Aorta (tissue), 5 donors: ENCODE results near the gene TEX2. TPM values are rescaled to one million over a fixed set of nuclear protein-coding genes. Genes with fewer than 3 reads are reported as not detected.

ENCODE experiments used
- ATAC-seq: fragments of 200-7000 bp; cut with Tn5 transposase; one replicate; pipeline ENCODE4 v1.9.1; 2022; ENCODE audit warnings: moderate library complexity; ENCODE audit not compliant: low FRiP score
- DNase-seq, 2 donors: peaks; one replicate each; pipeline ENCODE4 v3.0.0-alpha.2; 2020
- H3K27ac ChIP-seq, 2 donors: one replicate each; pipeline ENCODE4 v1.5.1; 2013; ENCODE audit warnings: low read length in 2 of 2, mild to moderate bottlenecking in 2 of 2, moderate library complexity in 2 of 2, control low read depth in 1 of 2, inconsistent platforms in 1 of 2, low read depth in 1 of 2
- H3K27me3 ChIP-seq, 2 donors: one replicate each; pipeline ENCODE4 v1.6.1; 2013; ENCODE audit warnings: control low read depth in 1 of 2, low read length in 1 of 2, mild to moderate bottlenecking in 1 of 2, moderate library complexity in 1 of 2; ENCODE audit not compliant: insufficient read depth in 2 of 2, control insufficient read depth in 1 of 2
- H3K36me3 ChIP-seq, 2 donors: one replicate each; pipeline ENCODE4 v1.6.1; 2013; ENCODE audit warnings: control low read depth in 1 of 2, low read length in 1 of 2, mild to moderate bottlenecking in 1 of 2; ENCODE audit not compliant: insufficient read depth in 2 of 2, control insufficient read depth in 1 of 2
- H3K4me1 ChIP-seq, 2 donors: one replicate each; pipeline ENCODE4 v1.6.1; 2013; ENCODE audit warnings: low read length in 2 of 2, control low read depth in 1 of 2, mild to moderate bottlenecking in 1 of 2, moderate library complexity in 1 of 2; ENCODE audit not compliant: insufficient read depth in 2 of 2, control insufficient read depth in 1 of 2
- H3K4me3 ChIP-seq, 2 donors: one replicate each; pipeline ENCODE4 v1.5.1; 2013; ENCODE audit warnings: low read length in 2 of 2, control low read depth in 1 of 2, mild to moderate bottlenecking in 1 of 2
- H3K9me3 ChIP-seq: one replicate; pipeline ENCODE4 v1.6.1; 2013; ENCODE audit warnings: mild to moderate bottlenecking, low read length; ENCODE audit not compliant: control insufficient read depth
- WGBS, 2 donors: extraction: QIAGEN DNeasy Blood & Tissue Kit; methylation state at CpG; one replicate each; pipeline ENCODE4 v1.1.7; 2013; 5-methylcytosine and 5-hydroxymethylcytosine counted together
- intact Hi-C, 2 donors: fragments of 100-400 bp; cut with DNase I; formaldehyde crosslinking; loops; one replicate each; pipeline versions ENCODE4 v1.14.2 to v1.15.0; 2022
- polyA plus RNA-seq, 2 donors: library from polyadenylated mRNA; stranded (reverse); fragments of 200-250 nt; gene quantifications; one replicate each; pipeline ENCODE4 v1.2.3, GENCODE V29; 2013
- total RNA-seq, 2 donors: library from RNA; stranded (reverse); fragmentation: NEBNext Ultra II Directional; extraction: Animal tissue kit (Norgen Biotek cat#: 25700); gene quantifications; one replicate each; pipeline ENCODE4 v1.2.1, GENCODE V29; 2021
- donor health status: healthy with polysubstance abuse.
- donor health status: Bipolar disorder and iron deficiency.
- donor health status: DM: no; HTN: no; CAD: no.
- donor health status: DM: no; HTN: no; CAD: no.
- donor health status: DM: yes; HTN: yes; CAD: no.

Gene TEX2
- total and polyA plus RNA-seq, 4 donors = 10.9 to 29.4 (median 24.2) TPM

GRCh38 chr17:64202683-64203344, 60.2 kb downstream of the TEX2 start:
- ATAC-seq = no peak
- no peaks in the 10 kb centered on the region for H3K36me3 ChIP-seq
- no peak overlapping the region for H3K4me3 ChIP-seq
- intact Hi-C loops = no loop called here
- no peak overlapping the region for H3K27ac ChIP-seq
- H3K27me3 ChIP-seq = no peaks in the 10 kb centered on the region
- 43 to 45% methylated on average over 5 of the region's 5 CpGs for WGBS, 2 donors
- DNase-seq = no peak
- H3K9me3 ChIP-seq = no peaks in the 10 kb centered on the region
- H3K4me1 ChIP-seq = peaks cover 2% of the 10 kb centered on the region in 2 donors

DNA sequence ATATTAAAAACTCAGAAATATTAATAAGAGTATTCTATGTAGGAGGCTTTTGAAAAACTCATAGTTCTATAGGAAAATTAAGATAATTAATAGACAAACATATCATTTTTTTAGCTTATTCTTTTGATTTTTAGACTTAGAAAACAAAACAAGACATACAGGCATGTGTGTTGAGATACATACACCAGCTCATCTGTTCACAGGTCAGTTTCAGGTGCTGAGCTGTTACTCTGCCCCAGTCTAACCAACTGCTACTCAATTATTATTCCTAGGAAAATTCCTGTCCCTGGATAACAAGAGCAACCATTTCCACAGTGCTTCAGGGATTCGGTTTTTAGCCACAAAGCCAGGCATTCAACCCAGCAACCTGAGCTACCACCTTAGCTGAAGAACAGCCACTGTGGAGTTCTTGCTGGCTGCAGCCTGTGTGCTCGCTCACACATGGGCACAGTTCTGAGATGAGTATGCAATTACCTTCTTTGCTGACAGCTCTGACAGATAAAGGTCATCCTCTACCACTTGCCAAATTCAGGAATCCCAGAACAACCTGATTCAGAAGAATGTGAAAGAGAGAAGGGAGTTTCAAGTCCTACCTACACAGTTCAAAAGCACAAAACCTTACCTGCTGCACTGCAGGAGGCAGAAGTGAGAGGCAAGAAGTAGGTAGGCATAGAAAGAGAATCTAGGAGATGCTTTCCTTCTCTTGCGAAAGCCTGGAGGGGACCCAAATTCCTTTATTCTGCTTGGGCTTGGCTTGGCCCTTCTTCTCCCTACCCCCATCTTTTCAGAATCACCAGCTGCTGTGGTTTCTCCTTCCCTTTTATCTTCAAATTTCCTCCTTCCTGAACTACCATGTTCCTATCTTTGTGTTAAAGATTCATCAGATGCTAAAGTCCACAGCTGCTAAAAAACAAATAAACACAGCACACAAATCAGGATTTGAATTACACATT, 62.7 kb downstream of the TEX2 start:
- Histone ChIP-seq H3K27me3 (no peaks in the 10 kb centered on the region), H3K4me3 (no peak overlapping the region), H3K4me1 (no peaks in the 10 kb centered on the region), H3K36me3 (no peaks in the 10 kb centered on the region), H3K9me3 (no peaks in the 10 kb centered on the region), H3K27ac (no peak overlapping the region)
- 89 to 90% methylated on average over 3 of the region's 3 CpGs for WGBS, 2 donors
- intact Hi-C loops = no loop called here
- no peak for ATAC-seq
- no peak for DNase-seq

DNA sequence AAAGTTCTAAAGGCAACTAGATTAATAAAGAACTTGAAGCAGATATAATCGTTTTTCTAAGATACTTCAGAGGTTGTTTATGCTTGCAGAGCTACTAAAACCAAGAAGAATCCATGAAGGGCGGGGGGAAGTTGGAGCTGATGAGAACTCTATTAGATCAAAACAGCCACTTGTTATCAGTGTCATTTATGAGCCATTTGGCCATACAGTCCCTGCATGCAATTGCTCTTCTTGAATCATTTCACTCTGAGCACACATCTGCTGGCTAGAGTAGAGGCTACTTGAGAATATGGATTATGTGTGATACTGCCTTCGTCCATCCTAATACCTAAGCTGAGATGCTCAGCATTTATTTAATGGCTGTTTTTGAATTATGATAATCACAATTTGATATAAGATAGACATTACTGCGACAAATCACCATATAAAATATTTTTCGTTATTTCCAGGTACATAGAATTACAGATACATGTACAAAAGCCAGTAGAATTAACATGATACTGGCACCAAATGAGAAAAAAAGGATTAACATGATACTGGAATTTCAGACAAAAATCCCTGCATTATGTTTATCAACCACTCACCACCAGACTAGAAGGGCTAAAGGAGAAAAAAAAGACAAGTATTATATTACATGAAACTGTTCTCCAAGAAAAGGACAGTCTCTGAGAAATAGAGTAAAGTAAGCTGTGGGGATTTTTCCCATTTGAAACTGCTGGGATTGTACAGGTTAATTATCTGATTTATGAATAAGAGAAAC, 64.5 kb downstream of the TEX2 start:
- Histone ChIP-seq H3K27me3 (no peaks in the 10 kb centered on the region), H3K27ac (no peak overlapping the region)

DNA sequence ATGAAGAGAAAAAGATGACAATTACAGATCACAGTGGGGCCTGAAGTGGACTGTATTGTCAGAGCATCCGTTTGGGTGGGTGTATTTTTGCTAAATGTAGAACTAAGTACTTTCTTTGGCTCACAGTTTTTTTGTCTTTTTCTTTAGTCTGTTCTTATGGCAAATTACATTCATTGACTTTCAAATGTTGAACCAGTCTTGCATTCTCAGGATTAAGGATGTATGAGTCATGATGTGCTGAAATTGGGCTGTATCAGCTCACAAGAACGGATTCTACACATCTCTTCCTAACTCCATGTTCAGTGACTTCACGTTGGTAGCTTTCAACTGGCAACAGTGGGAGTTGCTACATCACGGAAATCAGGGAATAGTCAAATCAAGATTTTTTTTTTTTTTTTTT, 66.5 kb downstream of the TEX2 start:
- WGBS, 2 donors = 84% methylated on average over 4 of the region's 4 CpGs
- Histone ChIP-seq H3K27ac (no peak overlapping the region), H3K4me1 (no peaks in the 10 kb centered on the region), H3K4me3 (no peak overlapping the region), H3K9me3 (no peaks in the 10 kb centered on the region), H3K27me3 (no peaks in the 10 kb centered on the region), H3K36me3 (peaks cover 0 to 4% of the 10 kb centered on the region in 2 donors)
- no peak for ATAC-seq
- no peak for DNase-seq
- intact Hi-C loops = no loop called here

More for the DNA sequence above, 64.5 kb downstream of the TEX2 start:
- H3K36me3 ChIP-seq = peaks cover 0 to 2% of the 10 kb centered on the region in 2 donors
- no peak for ATAC-seq
- no peaks in the 10 kb centered on the region for H3K4me1 ChIP-seq
- DNase-seq = no peak
- intact Hi-C loops = no loop called here
- H3K4me3 ChIP-seq = no peak overlapping the region
- WGBS, 2 donors = 92 to 94% methylated on average over 5 of the region's 5 CpGs
- H3K9me3 ChIP-seq = no peaks in the 10 kb centered on the region

GRCh38 chr17:64193561-64193960, 69.5 kb downstream of the TEX2 start:
- Histone ChIP-seq H3K36me3 (peaks cover 0 to 4% of the 10 kb centered on the region in 2 donors), H3K27me3 (no peaks in the 10 kb centered on the region), H3K9me3 (no peaks in the 10 kb centered on the region), H3K4me1 (no peaks in the 10 kb centered on the region), H3K27ac (no peak overlapping the region), H3K4me3 (no peak overlapping the region)
- 89 to 91% methylated on average over 9 of the region's 9 CpGs for WGBS, 2 donors
- DNase-seq (no peak), ATAC-seq (no peak)
- intact Hi-C loops = no loop called here

GRCh38 chr17:64192589-64192988, 70.5 kb downstream of the TEX2 start:
- intact Hi-C loops = no loop called here
- Histone ChIP-seq H3K9me3 (no peaks in the 10 kb centered on the region), H3K27ac (no peak overlapping the region), H3K4me1 (no peaks in the 10 kb centered on the region), H3K4me3 (no peak overlapping the region), H3K36me3 (peaks cover 0 to 4% of the 10 kb centered on the region in 2 donors), H3K27me3 (no peaks in the 10 kb centered on the region)
- 61 to 63% methylated on average over 3 of the region's 3 CpGs for WGBS, 2 donors
- DNase-seq (no peak), ATAC-seq (no peak)

GRCh38 chr17:64190472-64190871, 72.6 kb downstream of the TEX2 start:
- DNase-seq = no peak
- intact Hi-C loops = no loop called here
- no peak for ATAC-seq

GRCh38 chr17:64188088-64188487, 75.0 kb downstream of the TEX2 start:
- no peaks in the 10 kb centered on the region for H3K4me1 ChIP-seq
- no peaks in the 10 kb centered on the region for H3K9me3 ChIP-seq
- 95 to 97% methylated on average over 15 of the region's 15 CpGs for WGBS, 2 donors
- no peak overlapping the region for H3K27ac ChIP-seq
- H3K27me3 ChIP-seq = no peaks in the 10 kb centered on the region
- no peak overlapping the region for H3K4me3 ChIP-seq
- ATAC-seq (no peak), DNase-seq (no peak)
- peaks cover 0 to 2% of the 10 kb centered on the region in 2 donors for H3K36me3 ChIP-seq
- intact Hi-C loops = no loop called here

More at GRCh38 chr17:64190472-64190871, 72.6 kb downstream of the TEX2 start:
- WGBS, 2 donors = 50 to 54% methylated on average over 6 of the region's 6 CpGs
- Histone ChIP-seq H3K4me3 (no peak overlapping the region), H3K36me3 (peaks cover 0 to 4% of the 10 kb centered on the region in 2 donors), H3K9me3 (no peaks in the 10 kb centered on the region), H3K27me3 (no peaks in the 10 kb centered on the region), H3K27ac (no peak overlapping the region), H3K4me1 (no peaks in the 10 kb centered on the region)
